Epithelial cell of proximal tubule (primary cell): ENCODE results near the gene C18orf32. TPM values are rescaled to one million over a fixed set of nuclear protein-coding genes. Genes with fewer than 3 reads are reported as not detected.

Experiments used
- DNase-seq: peaks from one replicate; pipeline ENCODE4 v3.0.0-alpha.2; 2011; ENCODE audit warnings: low read depth
- H3K4me3 ChIP-seq: 2 replicates; pipeline ENCODE4 v1.5.1; 2011; ENCODE audit warnings: low read depth, mild to moderate bottlenecking, low read length
- CTCF ChIP-seq: conservative IDR thresholded peaks from 2 replicates; pipeline ENCODE4 v1.5.1; 2012; ENCODE audit warnings: low read depth, mild to moderate bottlenecking, low read length
- total RNA-seq: library from RNA; depleted of rRNA; stranded (reverse); fragments of >200 nt; gene quantifications from 2 replicates; pipeline ENCODE4 v1.2.3, GENCODE V29; 2015

Gene C18orf32
- total RNA-seq, 1 donor from 2014 or later: 59.2 TPM

GRCh38 chr18:49491534-49491856 is 4.5 kb upstream of the C18orf32 start:
- no peak for TF ChIP-seq CTCF
- peak overlapping the region; percentile 73 for H3K4me3 ChIP-seq

GRCh38 chr18:49490246-49490762 is 3.3 kb upstream of the C18orf32 start:
- no peak for TF ChIP-seq CTCF
- no peak for DNase-seq
- H3K4me3 ChIP-seq: peak overlapping the region; percentile 73

More at GRCh38 chr18:49491534-49491856, 4.5 kb upstream of the C18orf32 start:
- no peak for DNase-seq

GRCh38 chr18:49487711-49488310 is 777 bp upstream of the C18orf32 start:
- no peak for DNase-seq
- H3K4me3 ChIP-seq: peak overlapping the region; percentile 68
- TF ChIP-seq CTCF: no peak

- DNase-seq: no peak
- peak overlapping the region; percentile 68 for H3K4me3 ChIP-seq
Measured at GRCh38 chr18:49486606-49486952, 455 bp downstream of the C18orf32 start.

GRCh38 chr18:49486134-49486533 is 900 bp downstream of the C18orf32 start:
- TF ChIP-seq CTCF: no peak
- no peak for DNase-seq
- H3K4me3 ChIP-seq: peak overlapping the region; percentile 68

More at GRCh38 chr18:49486606-49486952, 455 bp downstream of the C18orf32 start:
- no peak for TF ChIP-seq CTCF

GRCh38 chr18:49483198-49483597 is 3.8 kb downstream of the C18orf32 start:
- H3K4me3 ChIP-seq: no peak overlapping the region
- no peak for TF ChIP-seq CTCF
- no peak for DNase-seq

GRCh38 chr18:49481907-49482306 is 5.1 kb downstream of the C18orf32 start:
- no peak overlapping the region for H3K4me3 ChIP-seq
- no peak for DNase-seq

More at GRCh38 chr18:49481907-49482306, 5.1 kb downstream of the C18orf32 start:
- no peak for TF ChIP-seq CTCF
